Stimulated activated naive B cell treated with anti-CD40 and anti-IgM and Interleukin-4, amounts not matched to agents 10 μg/mL and 1 μg/mL and 100 μg/mL, for 72 hours (primary cell): ENCODE data around the gene NAB1.
A peak's percentile ranks its signal among the peaks of the same experiment; 100 is the strongest.

ENCODE experiments used
- ATAC-seq, 2 donors: fragments of 150-1000 bp; cut with Tn5 transposase; replicated peaks; 2 replicates each; pipeline ENCODE4 v1.10.0; 2021; ENCODE audit warnings: moderate library complexity in 1 of 2
- DNase-seq: peaks from one replicate; pipeline ENCODE4 v3.0.0; 2021
- H3K27ac Mint-ChIP-seq: one replicate; pipeline ENCODE4 v1.8.0; 2022; ENCODE audit warnings: mild to moderate bottlenecking, mixed read lengths
- H3K27me3 Mint-ChIP-seq, 2 donors: one replicate each; pipeline ENCODE4 v1.8.0; 2022; ENCODE audit warnings: mixed read lengths in 2 of 2
- H3K36me3 Mint-ChIP-seq, 2 donors: one replicate each; pipeline ENCODE4 v1.8.0; 2022; ENCODE audit warnings: mixed read lengths in 2 of 2, mild to moderate bottlenecking in 1 of 2
- H3K4me1 Mint-ChIP-seq, 2 donors: one replicate each; pipeline ENCODE4 v1.8.0; 2022; ENCODE audit warnings: mixed read lengths in 2 of 2, mild to moderate bottlenecking in 1 of 2
- H3K4me3 Mint-ChIP-seq, 2 donors: one replicate each; pipeline ENCODE4 v1.8.0; 2022; ENCODE audit warnings: mild to moderate bottlenecking in 2 of 2, mixed read lengths in 2 of 2, moderate library complexity in 1 of 2
- H3K9me3 Mint-ChIP-seq, 2 donors: one replicate each; pipeline ENCODE4 v1.8.0; 2022; ENCODE audit warnings: mixed read lengths in 2 of 2, mild to moderate bottlenecking in 1 of 2

Gene NAB1

GRCh38 chr2:190670182-190670946 is 21.5 kb downstream of the NAB1 start:
- Mint-ChIP-seq H3K36me3 (peaks cover 17 to 27% of the 10 kb centered on the region in 2 donors), H3K9me3 (peaks cover under 1 to 1% of the 10 kb centered on the region in 2 donors), H3K4me3 (no peak overlapping the region), H3K27me3 (no peaks in the 10 kb centered on the region), H3K27ac (no peak overlapping the region), H3K4me1 (peaks cover 6 to 19% of the 10 kb centered on the region in 2 donors)
- peak in 1 of 2 donors; percentile 47 for ATAC-seq
- DNase-seq: no peak

GRCh38 chr2:190674966-190675650 is 26.2 kb downstream of the NAB1 start:
- Mint-ChIP-seq H3K27ac (no peak overlapping the region), H3K27me3 (no peaks in the 10 kb centered on the region), H3K36me3 (peaks cover 20 to 38% of the 10 kb centered on the region in 2 donors), H3K4me3 (no peak overlapping the region), H3K4me1 (peaks cover 23 to 27% of the 10 kb centered on the region in 2 donors), H3K9me3 (peaks cover 0 to 3% of the 10 kb centered on the region in 2 donors)
- DNase-seq (no peak), ATAC-seq (no peak)

GRCh38 chr2:190677255-190677654 is 28.4 kb downstream of the NAB1 start:
- ATAC-seq (no peak), DNase-seq (no peak)
- Mint-ChIP-seq H3K4me3 (no peak overlapping the region), H3K4me1 (peaks cover 29 to 34% of the 10 kb centered on the region in 2 donors), H3K27me3 (no peaks in the 10 kb centered on the region), H3K36me3 (peaks cover 25 to 36% of the 10 kb centered on the region in 2 donors), H3K27ac (no peak overlapping the region), H3K9me3 (peaks cover 0 to 3% of the 10 kb centered on the region in 2 donors)

- H3K9me3 Mint-ChIP-seq: peaks cover 0 to 3% of the 10 kb centered on the region in 2 donors
- DNase-seq (peak; percentile 38), ATAC-seq (peak; percentile 91 to 93)
- peak overlapping the region; percentile 47 to 58 for H3K4me3 Mint-ChIP-seq
- H3K27me3 Mint-ChIP-seq: no peaks in the 10 kb centered on the region
- peaks cover 29 to 34% of the 10 kb centered on the region in 2 donors for H3K4me1 Mint-ChIP-seq
- H3K27ac Mint-ChIP-seq: peak overlapping the region; percentile 56
- H3K36me3 Mint-ChIP-seq: peaks cover 25 to 31% of the 10 kb centered on the region in 2 donors
Observed at GRCh38 chr2:190678444-190679162, 29.7 kb downstream of the NAB1 start.

- Mint-ChIP-seq H3K4me3 (peak overlapping the region in 1 of 2 donors; percentile 41), H3K36me3 (peaks cover 18 to 26% of the 10 kb centered on the region in 2 donors), H3K27ac (peak overlapping the region; percentile 90), H3K9me3 (peaks cover 0 to 3% of the 10 kb centered on the region in 2 donors), H3K27me3 (no peaks in the 10 kb centered on the region), H3K4me1 (peaks cover 26 to 34% of the 10 kb centered on the region in 2 donors)
- DNase-seq (no peak), ATAC-seq (no peak)
Observed at GRCh38 chr2:190679391-190679790, 30.5 kb downstream of the NAB1 start.

GRCh38 chr2:190679813-190680591 is 31.1 kb downstream of the NAB1 start:
- Mint-ChIP-seq H3K4me3 (peak overlapping the region in 1 of 2 donors; percentile 41), H3K27ac (peak overlapping the region; percentile 90), H3K9me3 (peaks cover 0 to 3% of the 10 kb centered on the region in 2 donors), H3K36me3 (peaks cover 18 to 26% of the 10 kb centered on the region in 2 donors), H3K4me1 (peaks cover 24 to 32% of the 10 kb centered on the region in 2 donors), H3K27me3 (no peaks in the 10 kb centered on the region)
- DNase-seq: peak; percentile 18
- ATAC-seq: peak; percentile 36 to 38

GRCh38 chr2:190682168-190682567 is 33.3 kb downstream of the NAB1 start:
- Mint-ChIP-seq H3K27ac (no peak overlapping the region), H3K27me3 (no peaks in the 10 kb centered on the region), H3K9me3 (peaks cover 0 to 3% of the 10 kb centered on the region in 2 donors), H3K36me3 (peaks cover 13 to 19% of the 10 kb centered on the region in 2 donors), H3K4me3 (no peak overlapping the region), H3K4me1 (peaks cover 19 to 24% of the 10 kb centered on the region in 2 donors)
- ATAC-seq: no peak
- DNase-seq: no peak

- ATAC-seq (no peak), DNase-seq (no peak)
- Mint-ChIP-seq H3K4me1 (peaks cover 13 to 16% of the 10 kb centered on the region in 2 donors), H3K9me3 (peaks cover 0 to 3% of the 10 kb centered on the region in 2 donors), H3K4me3 (no peak overlapping the region), H3K27me3 (no peaks in the 10 kb centered on the region), H3K36me3 (peaks cover 14 to 23% of the 10 kb centered on the region in 2 donors), H3K27ac (no peak overlapping the region)
Observed at GRCh38 chr2:190683802-190684201, 34.9 kb downstream of the NAB1 start.

GRCh38 chr2:190684931-190685330 is 36.0 kb downstream of the NAB1 start:
- ATAC-seq: no peak
- H3K4me1 Mint-ChIP-seq: peaks cover 8 to 9% of the 10 kb centered on the region in 2 donors
- peaks cover 12 to 19% of the 10 kb centered on the region in 2 donors for H3K36me3 Mint-ChIP-seq
- H3K27me3 Mint-ChIP-seq: no peaks in the 10 kb centered on the region
- no peak overlapping the region for H3K4me3 Mint-ChIP-seq
- H3K27ac Mint-ChIP-seq: no peak overlapping the region
- peaks cover 0 to 1% of the 10 kb centered on the region in 2 donors for H3K9me3 Mint-ChIP-seq
- DNase-seq: no peak

GRCh38 chr2:190685333-190685732 is 36.5 kb downstream of the NAB1 start:
- Mint-ChIP-seq H3K4me3 (no peak overlapping the region), H3K36me3 (peaks cover 10 to 18% of the 10 kb centered on the region in 2 donors), H3K27ac (no peak overlapping the region), H3K9me3 (no peaks in the 10 kb centered on the region), H3K4me1 (peaks cover 4 to 5% of the 10 kb centered on the region in 2 donors), H3K27me3 (no peaks in the 10 kb centered on the region)
- no peak for ATAC-seq
- no peak for DNase-seq

- DNase-seq (no peak), ATAC-seq (peak in 1 of 2 donors; percentile 36)
- Mint-ChIP-seq H3K4me1 (no peaks in the 10 kb centered on the region), H3K27me3 (no peaks in the 10 kb centered on the region), H3K27ac (no peak overlapping the region), H3K4me3 (no peak overlapping the region), H3K9me3 (no peaks in the 10 kb centered on the region), H3K36me3 (peaks cover 15 to 21% of the 10 kb centered on the region in 2 donors)
Observed at GRCh38 chr2:190693533-190694232, 44.8 kb downstream of the NAB1 start.

GRCh38 chr2:190694479-190694878 is 45.6 kb downstream of the NAB1 start:
- Mint-ChIP-seq H3K9me3 (no peaks in the 10 kb centered on the region), H3K4me3 (no peak overlapping the region), H3K4me1 (no peaks in the 10 kb centered on the region), H3K27ac (no peak overlapping the region), H3K27me3 (no peaks in the 10 kb centered on the region), H3K36me3 (peaks cover 12 to 16% of the 10 kb centered on the region in 2 donors)
- DNase-seq (no peak), ATAC-seq (no peak)

GRCh38 chr2:190695739-190696138 is 46.9 kb downstream of the NAB1 start:
- H3K9me3 Mint-ChIP-seq: no peaks in the 10 kb centered on the region
- H3K27ac Mint-ChIP-seq: no peak overlapping the region
- H3K36me3 Mint-ChIP-seq: peaks cover 6 to 9% of the 10 kb centered on the region in 2 donors
- H3K4me3 Mint-ChIP-seq: no peak overlapping the region
- H3K4me1 Mint-ChIP-seq: no peaks in the 10 kb centered on the region
- H3K27me3 Mint-ChIP-seq: no peaks in the 10 kb centered on the region
- peak; percentile 33 to 65 for ATAC-seq
- DNase-seq: no peak
